Astrocyte of the cerebellum (primary cell): Measurements from ENCODE around the gene SDSL.

Experiments
- DNase-seq: peaks from one replicate; pipeline ENCODE4 v3.0.0-alpha.2; 2011; ENCODE audit warnings: low read depth
- H3K4me3 ChIP-seq: 2 replicates; pipeline ENCODE4 v1.5.1; 2011; ENCODE audit warnings: mild to moderate bottlenecking, low read depth, low read length, moderate library complexity
- CTCF ChIP-seq: IDR thresholded peaks from 2 replicates; pipeline ENCODE4 v1.5.1; 2012; ENCODE audit warnings: low read length, low read depth, moderate library complexity, mild to moderate bottlenecking; ENCODE audit errors: missing control alignments
- in situ Hi-C: cut with HindIII; loops from 2 replicates; pipeline ENCODE4 v1.10.0; 2017; ENCODE audit warnings: low sequenced_read_pairs

Gene SDSL

GRCh38 chr12:113400362-113400761 is 21.8 kb upstream of the SDSL start:
- no peak for DNase-seq
- in situ Hi-C loops: no loop called here
- no peak overlapping the region for H3K4me3 ChIP-seq
- no peak for TF ChIP-seq CTCF

GRCh38 chr12:113401066-113402000 is 20.8 kb upstream of the SDSL start:
- no peak for TF ChIP-seq CTCF
- in situ Hi-C loops: no loop called here
- H3K4me3 ChIP-seq: no peak overlapping the region
- DNase-seq: no peak

- in situ Hi-C loops: no loop called here
- H3K4me3 ChIP-seq: no peak overlapping the region
- TF ChIP-seq CTCF: no peak
- DNase-seq: no peak
Observed at GRCh38 chr12:113402586-113403260, 19.5 kb upstream of the SDSL start.

- no peak within 1 kb of the TSS for H3K4me3 ChIP-seq
- DNase-seq: peak; percentile 35
- TF ChIP-seq CTCF: no peak
- in situ Hi-C loops: no loop called here
Observed at GRCh38 chr12:113403435-113404415, 18.5 kb upstream of the SDSL start, which contains the start of gene SDS. SDS (minus strand) TSS chr12:113403887; CDS start chr12:113399708, 4,179 bp downstream.

GRCh38 chr12:113405694-113406093 is 16.5 kb upstream of the SDSL start:
- no peak for TF ChIP-seq CTCF
- in situ Hi-C loops: no loop called here

More at GRCh38 chr12:113405694-113406093, 16.5 kb upstream of the SDSL start:
- no peak for DNase-seq
- H3K4me3 ChIP-seq: no peak overlapping the region
